Measurements from ENCODE around the gene TYMP.

TYMP gene

GRCh38 chr22:50488006-50488677, 41.7 kb downstream of the TYMP start:
- Histone ChIP-seq H3K4me1 (ENCODE audit: control extremely low read depth in 1 of 4, control insufficient read depth in 4 of 4, insufficient read depth in 4 of 4, low read length in 3 of 4) (peaks cover 0 to 18% (median 14%) of the 10 kb centered on the region in 4 experiments), H3K36me3 (ENCODE audit: control insufficient read depth in 4 of 4, insufficient read depth in 4 of 4, low read length in 3 of 4) (no peaks in the 10 kb centered on the region), H3K27ac (ENCODE audit: insufficient read depth in 1 of 2, low read depth in 1 of 2, low read length in 2 of 2, poor library complexity in 1 of 2, severe bottlenecking in 2 of 2) (no peak overlapping the region), H3K27me3 (replicated peaks in 2 of 5; ENCODE audit: control insufficient read depth in 4 of 5, insufficient read depth in 5 of 5, low read length in 4 of 5) (peaks cover 0 to 5% (median 2%) of the 10 kb centered on the region in 5 experiments), H3K9me3 (ENCODE audit: control extremely low read depth in 1 of 5, control insufficient read depth in 4 of 5, insufficient read depth in 2 of 5, low read depth in 1 of 5, low read length in 4 of 5) (no peaks in the 10 kb centered on the region), H3K4me3 (ENCODE audit: control insufficient read depth in 1 of 7, extremely low read depth in 1 of 7, insufficient read depth in 4 of 7, low read depth in 2 of 7, low read length in 6 of 7) (no peak overlapping the region)
- no peak for DNase-seq
- 93% methylated on average over 5 of the region's 18 CpGs for WGBS (ENCODE audit: insufficient coverage)
- ChIA-PET POLR2A (no interaction called here), CTCF (no interaction called here)

DNA sequence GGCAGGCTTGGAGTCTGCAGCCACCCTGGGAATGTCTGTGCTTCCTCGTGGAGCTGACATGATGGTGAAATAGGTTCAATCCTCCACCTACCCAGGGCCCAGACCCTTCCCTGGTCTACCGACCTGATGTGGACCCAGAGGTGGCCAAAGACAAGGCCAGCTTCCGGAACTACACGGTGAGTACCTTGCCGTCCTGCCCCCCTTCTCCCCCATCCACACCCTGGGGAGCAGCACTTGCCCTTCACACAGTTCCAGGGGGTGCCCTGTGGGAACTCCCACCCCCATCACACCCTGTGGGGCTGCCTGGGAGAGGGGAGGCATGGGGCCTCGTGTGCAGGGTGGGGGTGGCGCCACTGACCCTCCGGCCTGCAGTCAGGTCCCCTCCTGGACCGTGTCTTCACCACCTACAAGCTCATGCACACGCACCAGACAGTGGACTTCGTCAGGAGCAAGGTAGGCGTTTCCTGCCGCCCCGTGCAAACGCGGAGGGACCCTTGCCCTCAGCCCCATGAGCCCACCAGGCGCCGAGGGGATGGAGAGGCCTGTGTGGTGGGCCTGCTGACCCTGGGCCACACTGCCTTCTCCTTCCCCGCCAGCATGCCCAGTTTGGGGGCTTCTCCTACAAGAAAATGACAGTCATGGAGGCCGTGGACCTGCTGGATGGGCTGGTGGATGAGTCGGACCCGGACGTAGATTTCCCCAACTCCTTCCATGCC, 42.4 kb downstream of the TYMP start:
- H3K4me3 ChIP-seq (ENCODE audit: control insufficient read depth in 1 of 7, extremely low read depth in 1 of 7, insufficient read depth in 4 of 7, low read depth in 2 of 7, low read length in 6 of 7) = no peak overlapping the region
- ChIA-PET CTCF (interaction anchor here (1.3 to 3.9 kb wide), 2 partner anchors 10 to 88 kb away, joined by 3 to 20 read pairs; no protein-coding TSS in a partner anchor), POLR2A (no interaction called here)
- H3K27me3 ChIP-seq (replicated peaks in 2 of 5; ENCODE audit: control insufficient read depth in 4 of 5, insufficient read depth in 5 of 5, low read length in 4 of 5) = peaks cover 0 to 12% (median 7%) of the 10 kb centered on the region in 5 experiments
- no peaks in the 10 kb centered on the region for H3K36me3 ChIP-seq (ENCODE audit: control insufficient read depth in 4 of 4, insufficient read depth in 4 of 4, low read length in 3 of 4)
- DNase-seq = no peak
- H3K27ac ChIP-seq (ENCODE audit: insufficient read depth in 1 of 2, low read depth in 1 of 2, low read length in 2 of 2, poor library complexity in 1 of 2, severe bottlenecking in 2 of 2) = no peak overlapping the region
- H3K4me1 ChIP-seq (ENCODE audit: control extremely low read depth in 1 of 4, control insufficient read depth in 4 of 4, insufficient read depth in 4 of 4, low read length in 3 of 4) = peaks cover 0 to 19% (median 15%) of the 10 kb centered on the region in 4 experiments
- H3K9me3 ChIP-seq (ENCODE audit: control extremely low read depth in 1 of 5, control insufficient read depth in 4 of 5, insufficient read depth in 2 of 5, low read depth in 1 of 5, low read length in 4 of 5) = no peaks in the 10 kb centered on the region
- WGBS (ENCODE audit: insufficient coverage) = 92% methylated on average over 17 of the region's 23 CpGs

DNA sequence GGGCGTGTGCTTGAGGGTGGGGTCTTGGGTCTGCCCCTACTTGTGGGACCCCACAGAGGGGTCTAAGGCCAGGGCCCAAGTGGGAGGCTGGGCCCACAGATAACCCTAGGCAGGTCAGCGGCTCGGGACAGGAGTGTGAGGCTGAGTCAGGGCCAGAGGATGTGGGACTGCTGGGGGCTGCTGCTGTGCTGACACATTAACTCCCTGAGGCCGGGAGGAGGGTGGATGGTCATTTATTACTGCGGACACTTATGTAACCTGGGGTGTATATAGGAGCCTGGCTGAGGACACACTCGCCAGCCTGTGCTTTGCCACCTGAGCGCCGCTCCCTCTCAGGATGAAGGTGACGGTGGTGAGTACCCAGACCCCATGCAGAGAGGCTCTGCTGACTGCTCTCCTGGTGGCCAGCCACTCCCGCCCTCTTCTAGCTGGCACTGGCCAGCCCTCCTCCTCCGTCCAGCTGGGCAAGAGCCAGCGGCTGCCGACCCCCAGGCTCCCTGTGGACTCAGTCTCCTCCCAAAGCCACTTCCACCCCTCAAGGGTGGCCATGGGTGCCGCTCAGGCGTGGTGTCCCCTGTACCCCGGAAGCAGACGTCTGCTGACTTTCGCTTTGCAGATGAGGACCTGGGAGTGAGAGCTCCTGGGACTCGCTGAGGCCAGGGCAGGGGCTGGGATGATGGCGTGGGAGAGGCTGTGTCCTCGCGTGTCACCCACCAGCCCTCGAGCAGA, 43.1 kb downstream of the TYMP start, which contains the start of gene MIOX:
TSS of gene MIOX (plus strand) at position 299 of the 729 bp plus-strand sequence. CDS start at position 338, 39 bp downstream.
- Histone ChIP-seq H3K36me3 (ENCODE audit: control insufficient read depth in 4 of 4, insufficient read depth in 4 of 4, low read length in 3 of 4) (no peaks in the 10 kb centered on the region), H3K27ac (ENCODE audit: insufficient read depth in 1 of 2, low read depth in 1 of 2, low read length in 2 of 2, poor library complexity in 1 of 2, severe bottlenecking in 2 of 2) (no peak within 1 kb of the TSS), H3K4me3 (ENCODE audit: control insufficient read depth in 1 of 7, extremely low read depth in 1 of 7, insufficient read depth in 4 of 7, low read depth in 2 of 7, low read length in 6 of 7) (no peak within 1 kb of the TSS), H3K4me1 (ENCODE audit: control extremely low read depth in 1 of 4, control insufficient read depth in 4 of 4, insufficient read depth in 4 of 4, low read length in 3 of 4) (peaks cover 0 to 26% (median 21%) of the 10 kb centered on the region in 4 experiments), H3K9me3 (ENCODE audit: control extremely low read depth in 1 of 5, control insufficient read depth in 4 of 5, insufficient read depth in 2 of 5, low read depth in 1 of 5, low read length in 4 of 5) (no peaks in the 10 kb centered on the region), H3K27me3 (replicated peaks in 2 of 5; ENCODE audit: control insufficient read depth in 4 of 5, insufficient read depth in 5 of 5, low read length in 4 of 5) (peaks cover 0 to 20% (median 14%) of the 10 kb centered on the region in 5 experiments)
- WGBS (ENCODE audit: insufficient coverage) = 93% methylated on average over 23 of the region's 23 CpGs
- CTCF ChIA-PET = interaction anchor here (1.3 to 3.9 kb wide), 2 partner anchors 11 to 87 kb away, joined by 3 to 20 read pairs; no protein-coding TSS in a partner anchor
- no peak for DNase-seq
- POLR2A ChIA-PET = no interaction called here

DNA sequence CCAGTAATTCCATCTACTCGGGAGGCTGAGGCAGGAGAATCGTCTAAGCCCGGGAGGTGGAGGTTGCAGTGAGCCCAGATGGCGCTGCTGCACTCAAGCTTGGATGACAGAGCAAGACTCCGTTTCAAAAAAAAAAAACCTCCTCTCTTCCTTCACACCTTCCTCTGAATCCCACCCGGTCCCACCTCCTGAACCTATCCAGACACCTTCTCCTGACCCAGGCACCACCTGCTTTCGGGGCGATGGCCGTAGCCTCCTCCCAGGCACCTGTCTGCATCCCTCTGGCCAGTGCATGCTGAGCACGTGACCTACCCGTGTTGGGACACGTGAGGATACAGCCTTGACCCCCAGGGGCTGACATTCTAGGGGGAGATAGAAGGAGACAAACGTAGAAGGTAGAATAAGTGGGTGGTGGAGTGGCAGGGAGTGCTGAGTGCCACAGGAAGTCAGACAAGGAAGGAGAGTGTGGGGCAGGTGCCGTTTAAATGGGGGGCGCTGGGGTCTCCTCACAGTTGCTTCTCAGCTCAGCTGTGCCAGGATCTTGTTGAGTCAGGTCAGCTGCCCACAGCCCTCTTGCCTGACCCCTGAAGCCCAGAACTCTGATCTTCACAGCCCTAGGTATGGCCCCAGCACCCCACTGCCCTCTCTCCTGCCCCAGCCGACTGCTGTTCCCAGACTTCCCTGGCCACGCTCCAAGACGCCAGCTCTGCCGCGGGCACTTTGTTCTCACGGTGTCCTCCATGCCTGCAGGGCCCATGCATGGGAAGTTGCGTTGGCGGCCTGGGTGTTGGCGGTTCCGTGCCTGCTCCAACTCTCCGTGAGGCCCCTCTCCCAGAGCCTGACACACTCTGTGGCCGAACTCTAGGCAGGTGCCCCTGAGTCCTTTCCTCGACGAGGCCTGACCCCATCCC, 44.3 kb downstream of the TYMP start:
- no peak for DNase-seq
- Histone ChIP-seq H3K27ac (ENCODE audit: insufficient read depth in 1 of 2, low read depth in 1 of 2, low read length in 2 of 2, poor library complexity in 1 of 2, severe bottlenecking in 2 of 2) (no peak overlapping the region), H3K4me3 (ENCODE audit: control insufficient read depth in 1 of 7, extremely low read depth in 1 of 7, insufficient read depth in 4 of 7, low read depth in 2 of 7, low read length in 6 of 7) (no peak overlapping the region), H3K36me3 (ENCODE audit: control insufficient read depth in 4 of 4, insufficient read depth in 4 of 4, low read length in 3 of 4) (no peaks in the 10 kb centered on the region), H3K27me3 (replicated peaks in 2 of 5; ENCODE audit: control insufficient read depth in 4 of 5, insufficient read depth in 5 of 5, low read length in 4 of 5) (peaks cover 0 to 32% (median 14%) of the 10 kb centered on the region in 5 experiments), H3K9me3 (ENCODE audit: control extremely low read depth in 1 of 5, control insufficient read depth in 4 of 5, insufficient read depth in 2 of 5, low read depth in 1 of 5, low read length in 4 of 5) (no peaks in the 10 kb centered on the region), H3K4me1 (ENCODE audit: control extremely low read depth in 1 of 4, control insufficient read depth in 4 of 4, insufficient read depth in 4 of 4, low read length in 3 of 4) (peaks cover 0 to 23% (median 18%) of the 10 kb centered on the region in 4 experiments)
- POLR2A ChIA-PET = interaction anchor here (0.6 kb wide), 1 partner anchor 21 kb away, joined by 3 read pairs; no protein-coding TSS in a partner anchor
- WGBS (ENCODE audit: insufficient coverage) = 75% methylated on average over 22 of the region's 29 CpGs
- CTCF ChIA-PET = interaction anchor here (1.3 to 3.9 kb wide), 2 partner anchors 12 to 28 kb away, joined by 3 to 20 read pairs; no protein-coding TSS in a partner anchor

DNA sequence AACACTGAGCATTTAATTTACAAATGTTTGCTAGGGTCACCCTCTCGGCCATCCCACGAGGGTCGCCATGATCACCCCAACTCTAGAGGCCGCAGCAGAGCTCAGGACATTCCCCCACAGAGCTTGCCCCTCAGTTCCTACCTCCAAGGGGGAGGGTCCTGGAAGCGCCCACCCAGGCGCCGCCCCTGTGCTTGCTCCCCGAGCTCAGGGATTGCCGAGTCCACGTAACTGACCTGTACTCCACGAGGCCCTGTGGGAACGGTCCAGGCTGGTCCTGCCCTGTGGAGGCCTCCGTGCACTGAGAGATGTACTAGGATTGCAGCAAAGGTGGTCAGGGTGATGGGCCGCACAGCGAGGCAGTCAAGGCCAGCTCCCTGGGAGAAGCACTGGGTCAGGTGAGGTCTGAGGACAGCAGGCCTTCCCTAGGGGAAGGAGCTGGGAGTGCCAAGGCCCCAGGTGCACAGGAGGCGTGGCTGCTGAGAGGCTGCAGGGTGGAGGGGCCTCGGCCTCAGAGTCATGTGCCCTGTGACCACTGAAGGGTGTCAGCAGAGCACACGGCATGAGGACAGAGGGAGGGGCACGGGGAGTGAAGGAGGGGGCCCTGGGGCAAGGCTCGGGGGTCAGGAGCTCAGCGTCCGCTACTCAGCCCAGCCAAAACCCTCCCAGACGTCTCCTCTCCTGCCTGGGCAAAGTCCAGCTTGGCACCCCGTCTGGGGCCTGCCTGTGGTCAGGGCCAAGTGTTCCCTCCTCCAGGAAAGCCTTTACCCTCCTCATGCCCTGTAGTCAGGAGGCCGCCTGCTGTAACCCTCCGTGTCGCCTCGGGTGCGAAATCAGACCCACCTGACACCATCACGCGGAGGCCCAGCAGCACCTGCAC, 45.6 kb downstream of the TYMP start:
- no peak for DNase-seq
- WGBS (ENCODE audit: insufficient coverage) = 98% methylated on average over 20 of the region's 31 CpGs
- Histone ChIP-seq H3K4me3 (ENCODE audit: control insufficient read depth in 1 of 7, extremely low read depth in 1 of 7, insufficient read depth in 4 of 7, low read depth in 2 of 7, low read length in 6 of 7) (no peak overlapping the region), H3K9me3 (ENCODE audit: control extremely low read depth in 1 of 5, control insufficient read depth in 4 of 5, insufficient read depth in 2 of 5, low read depth in 1 of 5, low read length in 4 of 5) (no peaks in the 10 kb centered on the region), H3K27ac (ENCODE audit: insufficient read depth in 1 of 2, low read depth in 1 of 2, low read length in 2 of 2, poor library complexity in 1 of 2, severe bottlenecking in 2 of 2) (no peak overlapping the region), H3K4me1 (ENCODE audit: control extremely low read depth in 1 of 4, control insufficient read depth in 4 of 4, insufficient read depth in 4 of 4, low read length in 3 of 4) (peaks cover 0 to 23% (median 18%) of the 10 kb centered on the region in 4 experiments), H3K27me3 (replicated peaks in 2 of 5; ENCODE audit: control insufficient read depth in 4 of 5, insufficient read depth in 5 of 5, low read length in 4 of 5) (peaks cover 0 to 45% (median 22%) of the 10 kb centered on the region in 5 experiments), H3K36me3 (ENCODE audit: control insufficient read depth in 4 of 4, insufficient read depth in 4 of 4, low read length in 3 of 4) (no peaks in the 10 kb centered on the region)
- POLR2A ChIA-PET = no interaction called here
- CTCF ChIA-PET = interaction anchor here (0.6 to 3.9 kb wide), 5 partner anchors 10 to 132 kb away, joined by 3 to 20 read pairs (median 3); no protein-coding TSS in a partner anchor
